Measurements from ENCODE around the gene FAM110A. TPM values are rescaled to one million over a fixed set of nuclear protein-coding genes. Genes with fewer than 3 reads are reported as not detected.
A peak's percentile ranks its signal among the peaks of the same experiment; 100 is the strongest.
"Not testable (repeated sequence)": the region's sequence is repeated elsewhere in the genome, so short reads cannot be mapped to it uniquely, and the experiment has no call there.

The FAM110A gene
- total RNA-seq, 1 donor from 2014 or later: 18.3 TPM

DNA sequence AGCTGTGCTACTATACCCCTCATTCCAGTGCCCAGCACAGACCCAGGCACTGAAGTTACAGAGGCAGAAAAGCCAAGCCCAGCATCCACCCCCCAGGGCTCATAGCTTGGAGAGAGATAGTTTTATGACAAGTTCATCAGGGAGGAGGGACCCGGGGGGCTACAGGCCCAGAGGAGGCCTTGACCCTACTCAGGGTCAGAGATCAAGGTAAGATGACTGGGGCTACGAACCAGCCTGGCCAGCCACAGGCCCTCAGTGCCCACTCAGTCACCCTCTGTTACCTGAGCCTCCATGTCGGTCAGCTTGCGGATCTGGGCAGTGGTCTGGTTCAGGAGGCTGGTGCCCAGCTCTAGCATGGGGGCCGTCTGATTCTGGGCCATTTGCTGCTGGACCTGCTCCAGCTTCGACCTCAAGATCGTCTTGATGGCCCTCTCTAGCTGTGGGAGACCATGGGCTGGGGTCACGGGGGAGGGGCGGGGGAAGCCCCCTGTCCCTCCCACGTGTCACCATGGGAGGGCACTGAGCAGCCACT is 56.5 kb downstream of the FAM110A start:
- H3K4me3 ChIP-seq (ENCODE audit: low read depth, low read length): no peak overlapping the region
- DNase-seq (ENCODE audit: low read depth): no peak
- TF ChIP-seq, protein P1, sequence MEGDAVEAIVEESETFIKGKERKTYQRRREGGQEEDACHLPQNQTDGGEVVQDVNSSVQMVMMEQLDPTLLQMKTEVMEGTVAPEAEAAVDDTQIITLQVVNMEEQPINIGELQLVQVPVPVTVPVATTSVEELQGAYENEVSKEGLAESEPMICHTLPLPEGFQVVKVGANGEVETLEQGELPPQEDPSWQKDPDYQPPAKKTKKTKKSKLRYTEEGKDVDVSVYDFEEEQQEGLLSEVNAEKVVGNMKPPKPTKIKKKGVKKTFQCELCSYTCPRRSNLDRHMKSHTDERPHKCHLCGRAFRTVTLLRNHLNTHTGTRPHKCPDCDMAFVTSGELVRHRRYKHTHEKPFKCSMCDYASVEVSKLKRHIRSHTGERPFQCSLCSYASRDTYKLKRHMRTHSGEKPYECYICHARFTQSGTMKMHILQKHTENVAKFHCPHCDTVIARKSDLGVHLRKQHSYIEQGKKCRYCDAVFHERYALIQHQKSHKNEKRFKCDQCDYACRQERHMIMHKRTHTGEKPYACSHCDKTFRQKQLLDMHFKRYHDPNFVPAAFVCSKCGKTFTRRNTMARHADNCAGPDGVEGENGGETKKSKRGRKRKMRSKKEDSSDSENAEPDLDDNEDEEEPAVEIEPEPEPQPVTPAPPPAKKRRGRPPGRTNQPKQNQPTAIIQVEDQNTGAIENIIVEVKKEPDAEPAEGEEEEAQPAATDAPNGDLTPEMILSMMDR (conservative IDR thresholded peaks at IDR 0.05; ENCODE audit: low read depth, low read length): no peak

- no peak overlapping the region for H3K4me3 ChIP-seq (ENCODE audit: low read depth, low read length)
- DNase-seq (ENCODE audit: low read depth): no peak
- TF ChIP-seq, protein P1 (conservative IDR thresholded peaks at IDR 0.05; ENCODE audit: low read depth, low read length): no peak
These were observed 57.1 kb downstream of the FAM110A start for GRCh38 chr20:890666-891057.

DNA sequence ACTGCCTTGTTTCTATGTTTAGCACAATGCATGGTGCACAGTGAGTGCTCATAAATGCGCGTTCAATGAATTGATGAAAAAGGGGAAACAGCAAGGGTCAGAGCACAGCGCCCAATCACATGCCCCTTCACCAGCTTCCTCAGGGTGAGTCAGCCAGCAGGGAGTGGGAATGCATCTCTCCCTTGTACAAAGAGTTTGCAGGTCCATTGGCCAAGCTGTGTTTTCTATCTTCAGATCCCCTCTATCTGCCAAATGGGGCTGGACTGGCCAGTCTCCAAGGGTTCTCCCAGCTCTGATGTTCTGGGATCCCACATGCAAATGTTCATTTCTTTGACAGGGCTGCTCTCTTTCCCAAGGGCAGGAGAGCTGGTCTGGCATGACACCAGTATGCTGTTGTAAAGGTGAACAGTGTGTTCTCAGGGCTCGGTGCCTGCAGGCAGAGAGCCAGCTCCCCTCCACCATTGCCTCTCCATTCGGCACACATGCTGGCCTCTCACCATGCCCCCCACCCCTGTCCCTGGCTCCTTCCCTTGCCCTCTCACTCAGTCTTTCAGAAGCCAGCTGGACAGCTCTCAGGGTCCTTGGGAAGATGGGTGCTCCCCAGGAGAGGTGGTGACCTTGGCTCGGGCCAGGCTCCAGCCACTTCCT is 57.7 kb downstream of the FAM110A start:
- TF ChIP-seq, protein P1 (conservative IDR thresholded peaks at IDR 0.05; ENCODE audit: low read depth, low read length): no peak
- DNase-seq (ENCODE audit: low read depth): peak; percentile 79
- H3K4me3 ChIP-seq (ENCODE audit: low read depth, low read length): peak overlapping the region; percentile 27

- peak overlapping the region; percentile 27 for H3K4me3 ChIP-seq (ENCODE audit: low read depth, low read length)
- TF ChIP-seq, protein P1 (conservative IDR thresholded peaks at IDR 0.05; ENCODE audit: low read depth, low read length): no peak
- DNase-seq (ENCODE audit: low read depth): peak; percentile 89
These were observed 58.2 kb downstream of the FAM110A start for GRCh38 chr20:891706-892080.

DNA sequence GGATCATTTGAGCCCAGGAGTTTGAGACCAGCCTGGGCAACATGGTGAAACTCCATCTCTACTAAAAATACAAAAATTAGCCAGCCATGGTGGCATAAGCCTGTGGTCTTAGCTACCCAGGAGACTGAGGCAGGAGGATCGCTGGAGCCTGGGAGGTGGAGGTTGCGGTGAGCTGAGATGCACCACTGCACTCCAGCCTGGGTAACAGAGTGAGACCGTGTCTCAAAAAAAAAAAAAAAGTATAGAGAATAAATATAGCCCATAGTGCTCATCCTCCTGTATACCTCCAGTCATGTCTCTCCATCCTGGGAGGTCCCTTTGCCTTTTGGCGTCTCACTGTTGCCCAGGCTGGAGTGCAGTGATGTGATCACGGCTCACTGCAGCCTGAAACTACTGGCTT is 58.9 kb downstream of the FAM110A start:
- H3K4me3 ChIP-seq (ENCODE audit: low read depth, low read length); DNase-seq (ENCODE audit: low read depth): not testable (repeated sequence)

Other genes with a start within 250 kb of the FAM110A start
- gene TCF15, start 223.4 kb upstream of the FAM110A start, total RNA-seq: 2.6 and 4.0 TPM in 2 replicates
- gene SRXN1, start 180.5 kb upstream of the FAM110A start, total RNA-seq: 35.4 and 52.0 TPM in 2 replicates
- gene SCRT2, start 157.9 kb upstream of the FAM110A start, total RNA-seq: not detected in 2 replicates
- gene SLC52A3, start 65.2 kb upstream of the FAM110A start, total RNA-seq: 0.46 and 1.7 TPM in 2 replicates
- gene ANGPT4, start 82.6 kb downstream of the FAM110A start, total RNA-seq: not detected in 2 replicates
- 0.07 and 1.2 TPM in 2 replicates for gene RSPO4, start 168.6 kb downstream of the FAM110A start, total RNA-seq

Measured in epithelial cell of proximal tubule (primary cell).